HEK293 (cell line): ENCODE data around the gene FAM120B.
A peak's percentile ranks its signal among the peaks of the same experiment; 100 is the strongest.

Experiments used
- FEZF1 ChIP-seq: fragments of 450-650 bp; formaldehyde crosslinking; IDR thresholded peaks from 2 replicates; pipeline ENCODE4 v1.5.1; 2016; ENCODE audit warnings: missing biosample characterization, missing genetic modification characterization
- GLI2 ChIP-seq: fragments of 450-650 bp; formaldehyde crosslinking; IDR thresholded peaks from 2 replicates; pipeline ENCODE4; 2017; ENCODE audit warnings: missing biosample characterization, missing genetic modification characterization, low read depth, borderline replicate concordance
- KLF16 ChIP-seq: fragments of 450-650 bp; formaldehyde crosslinking; IDR thresholded peaks from 2 replicates; pipeline ENCODE4 v1.5.1; 2017; ENCODE audit warnings: missing biosample characterization, missing genetic modification characterization
- SALL2 ChIP-seq: fragments of 450-650 bp; formaldehyde crosslinking; IDR thresholded peaks from 2 replicates; pipeline ENCODE4 v1.5.0; 2017; ENCODE audit warnings: missing biosample characterization, mild to moderate bottlenecking, missing genetic modification characterization, borderline replicate concordance
- SP3 ChIP-seq: fragments of 450-650 bp; formaldehyde crosslinking; IDR thresholded peaks from 2 replicates; pipeline ENCODE4 v1.5.1; 2016; ENCODE audit warnings: missing biosample characterization, missing genetic modification characterization
- ZBTB21 ChIP-seq: fragments of 450-650 bp; formaldehyde crosslinking; IDR thresholded peaks from 2 replicates; pipeline ENCODE4 v1.5.1; 2017; ENCODE audit warnings: missing biosample characterization, missing genetic modification characterization
- ZNF324 ChIP-seq: fragments of 450-650 bp; formaldehyde crosslinking; IDR thresholded peaks from 2 replicates; pipeline ENCODE4 v1.5.1; 2016; ENCODE audit warnings: missing biosample characterization, missing genetic modification characterization
- ZNF354C ChIP-seq: fragments of 450-650 bp; formaldehyde crosslinking; IDR thresholded peaks from 2 replicates; pipeline ENCODE4 v1.5.1; 2016; ENCODE audit warnings: missing biosample characterization, missing genetic modification characterization, low read depth, borderline replicate concordance
- ZNF37A ChIP-seq: fragments of 450-650 bp; IDR thresholded peaks from 2 replicates; pipeline ENCODE4 v1.5.1; 2018; ENCODE audit warnings: missing biosample characterization, missing genetic modification characterization
- ZNF629 ChIP-seq: fragments of 450-650 bp; formaldehyde crosslinking; IDR thresholded peaks from 2 replicates; pipeline ENCODE4 v1.5.1; 2017; ENCODE audit warnings: missing biosample characterization, missing genetic modification characterization
- ZNF777 ChIP-seq: fragments of 450-650 bp; formaldehyde crosslinking; IDR thresholded peaks from 2 replicates; pipeline ENCODE4 v1.5.1; 2017; ENCODE audit warnings: missing biosample characterization, missing genetic modification characterization, borderline replicate concordance
- ZNF843 ChIP-seq: fragments of 450-650 bp; formaldehyde crosslinking; IDR thresholded peaks from 2 replicates; pipeline ENCODE4 v1.5.1; 2016; ENCODE audit warnings: missing biosample characterization, missing genetic modification characterization
- TF ChIP-seq, protein P1 (sequence below): fragments of 450-650 bp; formaldehyde crosslinking; IDR thresholded peaks from 2 replicates; pipeline ENCODE4 v1.5.1; 2016; ENCODE audit warnings: missing biosample characterization, missing genetic modification characterization
- TF ChIP-seq, protein P2 (sequence below): IDR thresholded peaks from 2 replicates; pipeline ENCODE4 v1.6.1; 2011; ENCODE audit warnings: mild to moderate bottlenecking, low read depth, low read length, borderline replicate concordance
- TF ChIP-seq, protein P3 (sequence below): fragments of 450-650 bp; formaldehyde crosslinking; IDR thresholded peaks from 2 replicates; pipeline ENCODE4 v1.5.1; 2016; ENCODE audit warnings: missing biosample characterization, missing genetic modification characterization
- TF ChIP-seq, protein P4 (sequence below): fragments of 450-650 bp; formaldehyde crosslinking; optimal IDR thresholded peaks from 2 replicates; pipeline ENCODE3; 2016; ENCODE audit warnings: missing biosample characterization, mild to moderate bottlenecking, missing genetic modification characterization
- TF ChIP-seq, protein P5 (sequence below): fragments of 450-650 bp; formaldehyde crosslinking; IDR thresholded peaks from 2 replicates; pipeline ENCODE4 v1.5.1; 2016; ENCODE audit warnings: missing biosample characterization, missing genetic modification characterization
- TF ChIP-seq, protein P6 (sequence below): fragments of 450-650 bp; formaldehyde crosslinking; IDR thresholded peaks from 2 replicates; pipeline ENCODE4 v1.5.1; 2017; ENCODE audit warnings: missing biosample characterization, missing genetic modification characterization
- TF ChIP-seq, protein P7 (sequence below): fragments of 450-650 bp; formaldehyde crosslinking; IDR thresholded peaks from 2 replicates; pipeline ENCODE4 v1.5.1; 2016; ENCODE audit warnings: missing biosample characterization, missing genetic modification characterization
- TF ChIP-seq, protein P8 (sequence below): fragments of 450-650 bp; formaldehyde crosslinking; IDR thresholded peaks from 2 replicates; pipeline ENCODE4 v1.5.1; 2016; ENCODE audit warnings: missing biosample characterization, missing genetic modification characterization, borderline replicate concordance
- TF ChIP-seq, protein P9 (sequence below): fragments of 450-650 bp; formaldehyde crosslinking; conservative IDR thresholded peaks from 2 replicates; pipeline ENCODE4 v1.5.1; 2016; ENCODE audit warnings: low read depth, missing biosample characterization, missing genetic modification characterization

FAM120B gene

DNA sequence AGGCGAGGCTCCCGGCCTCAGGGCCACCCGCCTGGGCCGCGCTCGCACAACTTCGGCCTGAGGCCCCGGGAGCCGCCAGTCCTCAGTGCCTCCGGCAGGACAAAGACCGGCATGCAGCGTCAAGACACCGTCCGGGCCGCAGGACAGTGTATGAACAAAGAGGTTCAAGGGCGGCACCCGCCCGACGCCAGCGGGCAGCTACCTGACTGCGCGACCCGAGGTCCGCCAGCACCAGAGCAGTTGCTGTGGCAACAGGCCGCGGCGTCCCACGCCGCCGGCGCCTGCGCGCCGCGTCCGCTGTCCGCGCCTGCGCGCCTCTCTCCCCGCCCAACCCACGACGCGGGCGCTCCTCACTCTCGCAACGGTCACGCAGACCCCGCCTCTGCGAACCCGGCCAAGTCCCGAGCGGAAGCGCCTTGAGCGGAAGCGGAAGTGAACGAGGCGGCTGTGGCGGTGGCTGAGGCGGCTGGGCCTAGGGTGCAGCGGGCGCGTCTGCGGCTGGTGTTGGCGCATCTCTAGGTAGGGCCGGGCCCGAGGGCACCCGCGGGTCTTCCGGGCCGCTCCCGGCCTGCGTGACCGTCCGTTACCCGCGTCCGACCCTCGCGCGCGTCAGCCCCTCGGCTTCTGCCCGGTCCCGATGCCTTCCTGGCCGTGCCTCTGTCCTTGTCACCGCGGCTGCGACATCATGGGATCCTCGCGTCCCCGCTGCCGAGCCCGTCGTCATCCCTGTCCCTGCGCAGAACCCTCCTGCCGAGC, at the start of gene FAM120B (continued):
- TF ChIP-seq, protein P1, sequence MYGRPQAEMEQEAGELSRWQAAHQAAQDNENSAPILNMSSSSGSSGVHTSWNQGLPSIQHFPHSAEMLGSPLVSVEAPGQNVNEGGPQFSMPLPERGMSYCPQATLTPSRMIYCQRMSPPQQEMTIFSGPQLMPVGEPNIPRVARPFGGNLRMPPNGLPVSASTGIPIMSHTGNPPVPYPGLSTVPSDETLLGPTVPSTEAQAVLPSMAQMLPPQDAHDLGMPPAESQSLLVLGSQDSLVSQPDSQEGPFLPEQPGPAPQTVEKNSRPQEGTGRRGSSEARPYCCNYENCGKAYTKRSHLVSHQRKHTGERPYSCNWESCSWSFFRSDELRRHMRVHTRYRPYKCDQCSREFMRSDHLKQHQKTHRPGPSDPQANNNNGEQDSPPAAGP, result peak; percentile 70; the same call in 1 of the 2 replicates
- TF ChIP-seq, protein P2, sequence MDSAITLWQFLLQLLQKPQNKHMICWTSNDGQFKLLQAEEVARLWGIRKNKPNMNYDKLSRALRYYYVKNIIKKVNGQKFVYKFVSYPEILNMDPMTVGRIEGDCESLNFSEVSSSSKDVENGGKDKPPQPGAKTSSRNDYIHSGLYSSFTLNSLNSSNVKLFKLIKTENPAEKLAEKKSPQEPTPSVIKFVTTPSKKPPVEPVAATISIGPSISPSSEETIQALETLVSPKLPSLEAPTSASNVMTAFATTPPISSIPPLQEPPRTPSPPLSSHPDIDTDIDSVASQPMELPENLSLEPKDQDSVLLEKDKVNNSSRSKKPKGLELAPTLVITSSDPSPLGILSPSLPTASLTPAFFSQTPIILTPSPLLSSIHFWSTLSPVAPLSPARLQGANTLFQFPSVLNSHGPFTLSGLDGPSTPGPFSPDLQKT, result peak; percentile 83
- TF ChIP-seq ZNF324 (tag by site-specific recombination) (no peak; the same call in 1 of the 2 replicates), ZNF777 (tag by site-specific recombination) (peak; percentile 72; the same call in 1 of the 2 replicates), ZNF843 (tag by site-specific recombination) (peak; percentile 77; the same call in 1 of the 2 replicates), ZBTB21 (tag by site-specific recombination) (no peak), ZNF37A (tag by site-specific recombination) (no peak), ZNF354C (tag by site-specific recombination) (no peak), SALL2 (no peak), FEZF1 (tag by site-specific recombination) (no peak), KLF16 (tag by site-specific recombination) (peak; percentile 54), SP3 (tag by site-specific recombination) (no peak), GLI2 (no peak), ZNF629 (tag by site-specific recombination) (no peak; the same call in 1 of the 2 replicates)
- TF ChIP-seq, protein P3, sequence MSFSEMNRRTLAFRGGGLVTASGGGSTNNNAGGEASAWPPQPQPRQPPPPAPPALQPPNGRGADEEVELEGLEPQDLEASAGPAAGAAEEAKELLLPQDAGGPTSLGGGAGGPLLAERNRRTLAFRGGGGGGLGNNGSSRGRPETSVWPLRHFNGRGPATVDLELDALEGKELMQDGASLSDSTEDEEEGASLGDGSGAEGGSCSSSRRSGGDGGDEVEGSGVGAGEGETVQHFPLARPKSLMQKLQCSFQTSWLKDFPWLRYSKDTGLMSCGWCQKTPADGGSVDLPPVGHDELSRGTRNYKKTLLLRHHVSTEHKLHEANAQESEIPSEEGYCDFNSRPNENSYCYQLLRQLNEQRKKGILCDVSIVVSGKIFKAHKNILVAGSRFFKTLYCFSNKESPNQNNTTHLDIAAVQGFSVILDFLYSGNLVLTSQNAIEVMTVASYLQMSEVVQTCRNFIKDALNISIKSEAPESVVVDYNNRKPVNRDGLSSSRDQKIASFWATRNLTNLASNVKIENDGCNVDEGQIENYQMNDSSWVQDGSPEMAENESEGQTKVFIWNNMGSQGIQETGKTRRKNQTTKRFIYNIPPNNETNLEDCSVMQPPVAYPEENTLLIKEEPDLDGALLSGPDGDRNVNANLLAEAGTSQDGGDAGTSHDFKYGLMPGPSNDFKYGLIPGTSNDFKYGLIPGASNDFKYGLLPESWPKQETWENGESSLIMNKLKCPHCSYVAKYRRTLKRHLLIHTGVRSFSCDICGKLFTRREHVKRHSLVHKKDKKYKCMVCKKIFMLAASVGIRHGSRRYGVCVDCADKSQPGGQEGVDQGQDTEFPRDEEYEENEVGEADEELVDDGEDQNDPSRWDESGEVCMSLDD (tag by site-specific recombination), result peak; percentile 61; the same call in 1 of the 2 replicates
- TF ChIP-seq, protein P4, sequence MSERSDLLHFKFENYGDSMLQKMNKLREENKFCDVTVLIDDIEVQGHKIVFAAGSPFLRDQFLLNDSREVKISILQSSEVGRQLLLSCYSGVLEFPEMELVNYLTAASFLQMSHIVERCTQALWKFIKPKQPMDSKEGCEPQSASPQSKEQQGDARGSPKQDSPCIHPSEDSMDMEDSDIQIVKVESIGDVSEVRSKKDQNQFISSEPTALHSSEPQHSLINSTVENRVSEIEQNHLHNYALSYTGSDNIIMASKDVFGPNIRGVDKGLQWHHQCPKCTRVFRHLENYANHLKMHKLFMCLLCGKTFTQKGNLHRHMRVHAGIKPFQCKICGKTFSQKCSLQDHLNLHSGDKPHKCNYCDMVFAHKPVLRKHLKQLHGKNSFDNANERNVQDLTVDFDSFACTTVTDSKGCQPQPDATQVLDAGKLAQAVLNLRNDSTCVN, result peak; percentile 97
- TF ChIP-seq, protein P5, sequence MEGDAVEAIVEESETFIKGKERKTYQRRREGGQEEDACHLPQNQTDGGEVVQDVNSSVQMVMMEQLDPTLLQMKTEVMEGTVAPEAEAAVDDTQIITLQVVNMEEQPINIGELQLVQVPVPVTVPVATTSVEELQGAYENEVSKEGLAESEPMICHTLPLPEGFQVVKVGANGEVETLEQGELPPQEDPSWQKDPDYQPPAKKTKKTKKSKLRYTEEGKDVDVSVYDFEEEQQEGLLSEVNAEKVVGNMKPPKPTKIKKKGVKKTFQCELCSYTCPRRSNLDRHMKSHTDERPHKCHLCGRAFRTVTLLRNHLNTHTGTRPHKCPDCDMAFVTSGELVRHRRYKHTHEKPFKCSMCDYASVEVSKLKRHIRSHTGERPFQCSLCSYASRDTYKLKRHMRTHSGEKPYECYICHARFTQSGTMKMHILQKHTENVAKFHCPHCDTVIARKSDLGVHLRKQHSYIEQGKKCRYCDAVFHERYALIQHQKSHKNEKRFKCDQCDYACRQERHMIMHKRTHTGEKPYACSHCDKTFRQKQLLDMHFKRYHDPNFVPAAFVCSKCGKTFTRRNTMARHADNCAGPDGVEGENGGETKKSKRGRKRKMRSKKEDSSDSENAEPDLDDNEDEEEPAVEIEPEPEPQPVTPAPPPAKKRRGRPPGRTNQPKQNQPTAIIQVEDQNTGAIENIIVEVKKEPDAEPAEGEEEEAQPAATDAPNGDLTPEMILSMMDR (tag by site-specific recombination), result 0 out of 2 replicates have a peak, but pooled peaks have one; percentile 31
- TF ChIP-seq, protein P6, sequence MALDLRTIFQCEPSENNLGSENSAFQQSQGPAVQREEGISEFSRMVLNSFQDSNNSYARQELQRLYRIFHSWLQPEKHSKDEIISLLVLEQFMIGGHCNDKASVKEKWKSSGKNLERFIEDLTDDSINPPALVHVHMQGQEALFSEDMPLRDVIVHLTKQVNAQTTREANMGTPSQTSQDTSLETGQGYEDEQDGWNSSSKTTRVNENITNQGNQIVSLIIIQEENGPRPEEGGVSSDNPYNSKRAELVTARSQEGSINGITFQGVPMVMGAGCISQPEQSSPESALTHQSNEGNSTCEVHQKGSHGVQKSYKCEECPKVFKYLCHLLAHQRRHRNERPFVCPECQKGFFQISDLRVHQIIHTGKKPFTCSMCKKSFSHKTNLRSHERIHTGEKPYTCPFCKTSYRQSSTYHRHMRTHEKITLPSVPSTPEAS, result 0 out of 2 replicates have a peak, but pooled peaks have one; percentile 10
- TF ChIP-seq, protein P7, sequence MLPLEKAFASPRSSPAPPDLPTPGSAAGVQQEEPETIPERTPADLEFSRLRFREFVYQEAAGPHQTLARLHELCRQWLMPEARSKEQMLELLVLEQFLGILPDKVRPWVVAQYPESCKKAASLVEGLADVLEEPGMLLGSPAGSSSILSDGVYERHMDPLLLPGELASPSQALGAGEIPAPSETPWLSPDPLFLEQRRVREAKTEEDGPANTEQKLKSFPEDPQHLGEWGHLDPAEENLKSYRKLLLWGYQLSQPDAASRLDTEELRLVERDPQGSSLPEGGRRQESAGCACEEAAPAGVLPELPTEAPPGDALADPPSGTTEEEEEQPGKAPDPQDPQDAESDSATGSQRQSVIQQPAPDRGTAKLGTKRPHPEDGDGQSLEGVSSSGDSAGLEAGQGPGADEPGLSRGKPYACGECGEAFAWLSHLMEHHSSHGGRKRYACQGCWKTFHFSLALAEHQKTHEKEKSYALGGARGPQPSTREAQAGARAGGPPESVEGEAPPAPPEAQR (tag by site-specific recombination), result no peak
- TF ChIP-seq, protein P8, sequence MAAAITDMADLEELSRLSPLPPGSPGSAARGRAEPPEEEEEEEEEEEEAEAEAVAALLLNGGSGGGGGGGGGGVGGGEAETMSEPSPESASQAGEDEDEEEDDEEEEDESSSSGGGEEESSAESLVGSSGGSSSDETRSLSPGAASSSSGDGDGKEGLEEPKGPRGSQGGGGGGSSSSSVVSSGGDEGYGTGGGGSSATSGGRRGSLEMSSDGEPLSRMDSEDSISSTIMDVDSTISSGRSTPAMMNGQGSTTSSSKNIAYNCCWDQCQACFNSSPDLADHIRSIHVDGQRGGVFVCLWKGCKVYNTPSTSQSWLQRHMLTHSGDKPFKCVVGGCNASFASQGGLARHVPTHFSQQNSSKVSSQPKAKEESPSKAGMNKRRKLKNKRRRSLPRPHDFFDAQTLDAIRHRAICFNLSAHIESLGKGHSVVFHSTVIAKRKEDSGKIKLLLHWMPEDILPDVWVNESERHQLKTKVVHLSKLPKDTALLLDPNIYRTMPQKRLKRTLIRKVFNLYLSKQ (tag by site-specific recombination), result no peak
- TF ChIP-seq, protein P9, sequence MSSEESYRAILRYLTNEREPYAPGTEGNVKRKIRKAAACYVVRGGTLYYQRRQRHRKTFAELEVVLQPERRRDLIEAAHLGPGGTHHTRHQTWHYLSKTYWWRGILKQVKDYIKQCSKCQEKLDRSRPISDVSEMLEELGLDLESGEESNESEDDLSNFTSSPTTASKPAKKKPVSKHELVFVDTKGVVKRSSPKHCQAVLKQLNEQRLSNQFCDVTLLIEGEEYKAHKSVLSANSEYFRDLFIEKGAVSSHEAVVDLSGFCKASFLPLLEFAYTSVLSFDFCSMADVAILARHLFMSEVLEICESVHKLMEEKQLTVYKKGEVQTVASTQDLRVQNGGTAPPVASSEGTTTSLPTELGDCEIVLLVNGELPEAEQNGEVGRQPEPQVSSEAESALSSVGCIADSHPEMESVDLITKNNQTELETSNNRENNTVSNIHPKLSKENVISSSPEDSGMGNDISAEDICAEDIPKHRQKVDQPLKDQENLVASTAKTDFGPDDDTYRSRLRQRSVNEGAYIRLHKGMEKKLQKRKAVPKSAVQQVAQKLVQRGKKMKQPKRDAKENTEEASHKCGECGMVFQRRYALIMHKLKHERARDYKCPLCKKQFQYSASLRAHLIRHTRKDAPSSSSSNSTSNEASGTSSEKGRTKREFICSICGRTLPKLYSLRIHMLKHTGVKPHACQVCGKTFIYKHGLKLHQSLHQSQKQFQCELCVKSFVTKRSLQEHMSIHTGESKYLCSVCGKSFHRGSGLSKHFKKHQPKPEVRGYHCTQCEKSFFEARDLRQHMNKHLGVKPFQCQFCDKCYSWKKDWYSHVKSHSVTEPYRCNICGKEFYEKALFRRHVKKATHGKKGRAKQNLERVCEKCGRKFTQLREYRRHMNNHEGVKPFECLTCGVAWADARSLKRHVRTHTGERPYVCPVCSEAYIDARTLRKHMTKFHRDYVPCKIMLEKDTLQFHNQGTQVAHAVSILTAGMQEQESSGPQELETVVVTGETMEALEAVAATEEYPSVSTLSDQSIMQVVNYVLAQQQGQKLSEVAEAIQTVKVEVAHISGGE (tag by site-specific recombination), result peak; percentile 93
